ENCODE measurements around the gene CAMTA1.

- TF ChIP-seq CTCF (conservative IDR thresholded peaks at IDR 0.05; ENCODE audit: low read length), result no peak
- no peak for TF ChIP-seq EZH2phosphoT487 (IDR thresholded peaks at IDR 0.05; ENCODE audit: borderline replicate concordance, low read depth, low read length)
Observed at GRCh38 chr1:6982443-6982842, 197.2 kb downstream of the CAMTA1 start.
